Naive B cell (primary cell): Measurements from ENCODE around the gene UBE2Q1. TPM values are rescaled to one million over a fixed set of nuclear protein-coding genes. Genes with fewer than 3 reads are reported as not detected.
A peak's percentile ranks its signal among the peaks of the same experiment; 100 is the strongest.
"Not testable (repeated sequence)": the region's sequence is repeated elsewhere in the genome, so short reads cannot be mapped to it uniquely, and the experiment has no call there.

Experiments
- ATAC-seq, 2 donors: fragments of 150-1000 bp; cut with Tn5 transposase; 2 replicates each; pipeline ENCODE4 v1.10.0; 2021; ENCODE audit warnings: low read depth in 2 of 2, mild to moderate bottlenecking in 2 of 2, moderate library complexity in 2 of 2
- DNase-seq: peaks from one replicate; pipeline ENCODE4 v3.0.0; 2022
- H3K27ac Mint-ChIP-seq, 6 donors: one replicate each; pipeline ENCODE4 v1.8.0; 2020 to 2022; ENCODE audit warnings: mild to moderate bottlenecking in 6 of 6, mixed read lengths in 6 of 6, moderate library complexity in 5 of 6, inconsistent platforms in 2 of 6
- H3K27me3 Mint-ChIP-seq, 3 donors: one replicate each; pipeline ENCODE4 v1.8.0; 2021 to 2022; ENCODE audit warnings: mixed read lengths in 3 of 3, mild to moderate bottlenecking in 1 of 3
- H3K36me3 Mint-ChIP-seq, 2 donors: one replicate each; pipeline ENCODE4 v1.8.0; 2020 to 2022; ENCODE audit warnings: mixed read lengths in 2 of 2, inconsistent platforms in 1 of 2, mild to moderate bottlenecking in 1 of 2
- H3K4me1 Mint-ChIP-seq, 3 donors: one replicate each; pipeline ENCODE4 v1.8.0; 2020 to 2022; ENCODE audit warnings: mixed read lengths in 3 of 3, inconsistent platforms in 1 of 3, mild to moderate bottlenecking in 1 of 3, moderate library complexity in 1 of 3
- H3K4me3 Mint-ChIP-seq, 8 donors: one replicate each; pipeline ENCODE4 v1.8.0; 2020 to 2022; ENCODE audit warnings: mild to moderate bottlenecking in 8 of 8, mixed read lengths in 8 of 8, moderate library complexity in 8 of 8, inconsistent platforms in 2 of 8
- H3K9me3 Mint-ChIP-seq, 7 donors: one replicate each; pipeline ENCODE4 v1.8.0; 2020 to 2022; ENCODE audit warnings: mixed read lengths in 7 of 7, mild to moderate bottlenecking in 5 of 7, inconsistent platforms in 2 of 7, moderate library complexity in 1 of 7
- polyA plus RNA-seq, 6 donors: library from polyadenylated mRNA; unstranded; fragments of 300-500 nt; fragmentation: Illumina TruSeq; gene quantifications; one replicate each; pipeline ENCODE4 v1.2.3, GENCODE V29; 2021; ENCODE audit warnings: low read depth in 6 of 6

UBE2Q1 gene
- polyA plus RNA-seq, 6 donors from 2014 or later, result 7.3 to 13.6 (median 10.8) TPM

GRCh38 chr1:154539486-154540483 lies 18.7 kb downstream of the UBE2Q1 start:
- Mint-ChIP-seq H3K4me1 (no peaks in the 10 kb centered on the region), H3K27me3 (peaks cover 17 to 45% (median 40%) of the 10 kb centered on the region in 3 donors), H3K4me3 (no peak overlapping the region), H3K36me3 (peaks cover 0 to 8% of the 10 kb centered on the region in 2 donors), H3K9me3 (peaks cover 0 to 6% (median 3%) of the 10 kb centered on the region in 7 donors), H3K27ac (no peak overlapping the region)
- no peak for ATAC-seq
- no peak for DNase-seq

GRCh38 chr1:154536570-154536969 lies 21.9 kb downstream of the UBE2Q1 start:
- DNase-seq (no peak), ATAC-seq (no peak)
- peaks cover 0 to 8% of the 10 kb centered on the region in 2 donors for H3K36me3 Mint-ChIP-seq
- no peak overlapping the region for H3K4me3 Mint-ChIP-seq
- H3K27me3 Mint-ChIP-seq, result peaks cover 27 to 48% (median 38%) of the 10 kb centered on the region in 3 donors
- H3K4me1 Mint-ChIP-seq, result no peaks in the 10 kb centered on the region
- no peak overlapping the region for H3K27ac Mint-ChIP-seq
- H3K9me3 Mint-ChIP-seq, result peaks cover 0 to 6% (median 3%) of the 10 kb centered on the region in 7 donors

GRCh38 chr1:154533952-154534844 lies 24.3 kb downstream of the UBE2Q1 start:
- H3K27me3 Mint-ChIP-seq, result peaks cover 18 to 24% (median 23%) of the 10 kb centered on the region in 3 donors
- no peak overlapping the region for H3K4me3 Mint-ChIP-seq
- peaks cover 0 to 9% (median 4%) of the 10 kb centered on the region in 7 donors for H3K9me3 Mint-ChIP-seq
- no peak for DNase-seq
- H3K27ac Mint-ChIP-seq, result no peak overlapping the region
- H3K4me1 Mint-ChIP-seq, result no peaks in the 10 kb centered on the region
- ATAC-seq, result no peak
- H3K36me3 Mint-ChIP-seq, result peaks cover 0 to 8% of the 10 kb centered on the region in 2 donors

- H3K27ac Mint-ChIP-seq, H3K4me3 Mint-ChIP-seq, ATAC-seq, DNase-seq, H3K4me1 Mint-ChIP-seq, H3K36me3 Mint-ChIP-seq, H3K9me3 Mint-ChIP-seq: not testable (repeated sequence)
- H3K27me3 Mint-ChIP-seq, result peaks cover 18 to 24% (median 18%) of the 10 kb centered on the region in 3 donors
These were observed 26.5 kb downstream of the UBE2Q1 start for GRCh38 chr1:154531950-154532349.

- DNase-seq (no peak), ATAC-seq (no peak)
- peaks cover 5 to 7% (median 5%) of the 10 kb centered on the region in 3 donors for H3K27me3 Mint-ChIP-seq
- H3K27ac Mint-ChIP-seq, result no peak overlapping the region
- H3K36me3 Mint-ChIP-seq, result no peaks in the 10 kb centered on the region
- no peaks in the 10 kb centered on the region for H3K4me1 Mint-ChIP-seq
- no peak overlapping the region for H3K4me3 Mint-ChIP-seq
- peaks cover 0 to 5% (median 0%) of the 10 kb centered on the region in 7 donors for H3K9me3 Mint-ChIP-seq
These were observed 29.2 kb downstream of the UBE2Q1 start for GRCh38 chr1:154529308-154529707.

GRCh38 chr1:154527192-154527591 lies 31.3 kb downstream of the UBE2Q1 start:
- DNase-seq, result no peak
- Mint-ChIP-seq H3K36me3 (no peaks in the 10 kb centered on the region), H3K9me3 (peaks cover 0 to 11% (median 0%) of the 10 kb centered on the region in 7 donors)

GRCh38 chr1:154524881-154525280 lies 33.6 kb downstream of the UBE2Q1 start:
- H3K4me1 Mint-ChIP-seq, result no peaks in the 10 kb centered on the region
- DNase-seq (no peak), ATAC-seq (no peak)
- peaks cover 0 to 11% (median 0%) of the 10 kb centered on the region in 7 donors for H3K9me3 Mint-ChIP-seq
- no peaks in the 10 kb centered on the region for H3K36me3 Mint-ChIP-seq
- peaks cover 8 to 37% (median 28%) of the 10 kb centered on the region in 3 donors for H3K27me3 Mint-ChIP-seq
- no peak overlapping the region for H3K27ac Mint-ChIP-seq
- H3K4me3 Mint-ChIP-seq, result no peak overlapping the region

More at GRCh38 chr1:154527192-154527591, 31.3 kb downstream of the UBE2Q1 start:
- Mint-ChIP-seq H3K27me3 (peaks cover 4 to 25% (median 17%) of the 10 kb centered on the region in 3 donors), H3K4me1 (no peaks in the 10 kb centered on the region), H3K4me3 (no peak overlapping the region), H3K27ac (no peak overlapping the region)
- ATAC-seq, result no peak

GRCh38 chr1:154521695-154522094 lies 36.8 kb downstream of the UBE2Q1 start:
- no peaks in the 10 kb centered on the region for H3K4me1 Mint-ChIP-seq
- DNase-seq (no peak), ATAC-seq (no peak)
- H3K36me3 Mint-ChIP-seq, result no peaks in the 10 kb centered on the region
- H3K27me3 Mint-ChIP-seq, result peaks cover 8 to 47% (median 31%) of the 10 kb centered on the region in 3 donors
- no peak overlapping the region for H3K4me3 Mint-ChIP-seq
- peaks cover 0 to 11% (median 0%) of the 10 kb centered on the region in 7 donors for H3K9me3 Mint-ChIP-seq
- H3K27ac Mint-ChIP-seq, result peak overlapping the region in 1 of 6 donors; percentile 50

GRCh38 chr1:154520333-154520732 lies 38.1 kb downstream of the UBE2Q1 start:
- DNase-seq (no peak), ATAC-seq (no peak)
- peaks cover 17 to 60% (median 44%) of the 10 kb centered on the region in 3 donors for H3K27me3 Mint-ChIP-seq
- H3K36me3 Mint-ChIP-seq, result no peaks in the 10 kb centered on the region
- H3K27ac Mint-ChIP-seq, result no peak overlapping the region
- H3K9me3 Mint-ChIP-seq, result peaks cover 0 to 11% (median 0%) of the 10 kb centered on the region in 7 donors
- H3K4me3 Mint-ChIP-seq, result no peak overlapping the region
- H3K4me1 Mint-ChIP-seq, result no peaks in the 10 kb centered on the region

GRCh38 chr1:154519591-154519991 lies 38.9 kb downstream of the UBE2Q1 start:
- Mint-ChIP-seq H3K27me3 (peaks cover 20 to 62% (median 47%) of the 10 kb centered on the region in 3 donors), H3K36me3 (no peaks in the 10 kb centered on the region), H3K4me1 (no peaks in the 10 kb centered on the region), H3K4me3 (no peak overlapping the region), H3K27ac (no peak overlapping the region), H3K9me3 (peaks cover 0 to 11% (median 0%) of the 10 kb centered on the region in 7 donors)
- DNase-seq (no peak), ATAC-seq (no peak)

GRCh38 chr1:154517661-154518060 lies 40.8 kb downstream of the UBE2Q1 start:
- ATAC-seq (no peak), DNase-seq (no peak)
- H3K27me3 Mint-ChIP-seq, result peaks cover 25 to 57% (median 35%) of the 10 kb centered on the region in 3 donors
- no peaks in the 10 kb centered on the region for H3K36me3 Mint-ChIP-seq
- peak overlapping the region in 1 of 6 donors; percentile 46 for H3K27ac Mint-ChIP-seq
- no peak overlapping the region for H3K4me3 Mint-ChIP-seq
- H3K4me1 Mint-ChIP-seq, result no peaks in the 10 kb centered on the region
- no peaks in the 10 kb centered on the region for H3K9me3 Mint-ChIP-seq

GRCh38 chr1:154514066-154514553 lies 44.4 kb downstream of the UBE2Q1 start:
- DNase-seq, result no peak
- ATAC-seq, result no peak
- H3K4me1 Mint-ChIP-seq, result no peaks in the 10 kb centered on the region
- no peaks in the 10 kb centered on the region for H3K36me3 Mint-ChIP-seq
- no peak overlapping the region for H3K27ac Mint-ChIP-seq
- no peak overlapping the region for H3K4me3 Mint-ChIP-seq
- H3K9me3 Mint-ChIP-seq, result no peaks in the 10 kb centered on the region
- peaks cover 27 to 48% (median 28%) of the 10 kb centered on the region in 3 donors for H3K27me3 Mint-ChIP-seq

- Mint-ChIP-seq H3K36me3 (no peaks in the 10 kb centered on the region), H3K9me3 (peaks cover 0 to 1% (median 0%) of the 10 kb centered on the region in 7 donors), H3K4me3 (no peak overlapping the region), H3K27ac (no peak overlapping the region), H3K27me3 (peaks cover 35 to 58% (median 41%) of the 10 kb centered on the region in 3 donors), H3K4me1 (no peaks in the 10 kb centered on the region)
- ATAC-seq, result no peak
- DNase-seq, result no peak
These were observed 45.7 kb downstream of the UBE2Q1 start for GRCh38 chr1:154512760-154513159.
